Type B pancreatic cell (in vitro differentiated cells): ENCODE measurements around the gene TLE1. TPM values are rescaled to one million over a fixed set of nuclear protein-coding genes. Genes with fewer than 3 reads are reported as not detected.
A peak's percentile ranks its signal among the peaks of the same experiment; 100 is the strongest.

Experiments used
- DNase-seq: peaks from one replicate; pipeline ENCODE4 v3.0.0; 2021; ENCODE audit warnings: mixed read lengths; ENCODE audit not compliant: unreplicated experiment; ENCODE audit errors: extremely low spot score
- H3K27ac Mint-ChIP-seq: 2 replicates; pipeline ENCODE4 v1.8.0; 2021; ENCODE audit warnings: mild to moderate bottlenecking, mixed read lengths
- H3K27me3 Mint-ChIP-seq: 2 replicates; pipeline ENCODE4 v1.8.0; 2021; ENCODE audit warnings: mixed read lengths
- H3K36me3 Mint-ChIP-seq: 2 replicates; pipeline ENCODE4 v1.8.0; 2021; ENCODE audit warnings: mixed read lengths
- H3K4me1 Mint-ChIP-seq: one replicate; pipeline ENCODE4 v1.8.0; 2021; ENCODE audit warnings: mixed read lengths; ENCODE audit not compliant: unreplicated experiment
- H3K4me3 Mint-ChIP-seq: 2 replicates; pipeline ENCODE4 v1.8.0; 2021; ENCODE audit warnings: mild to moderate bottlenecking, mixed read lengths
- H3K9me3 Mint-ChIP-seq: 2 replicates; pipeline ENCODE4 v1.8.0; 2021; ENCODE audit warnings: mixed read lengths
- CTCF ChIP-seq: fragments of 200-600 bp; sonication (generic); conservative IDR thresholded peaks from 2 replicates; pipeline ENCODE4 v1.5.0; 2021; ENCODE audit warnings: antibody characterized with exemption, mild to moderate bottlenecking
- total RNA-seq: library from RNA; stranded (reverse); gene quantifications from 2 replicates; pipeline ENCODE4 v1.2.1, GENCODE V29; 2021; ENCODE audit warnings: low replicate concordance

Gene TLE1
- total RNA-seq, 1 donor from 2014 or later, result 99.6 TPM

GRCh38 chr9:81579381-81579780, 110.0 kb downstream of the TLE1 start:
- Mint-ChIP-seq H3K9me3 (no peaks in the 10 kb centered on the region), H3K4me3 (no peak overlapping the region), H3K27me3 (no peaks in the 10 kb centered on the region), H3K4me1 (peaks cover 7% of the 10 kb centered on the region), H3K27ac (no peak overlapping the region), H3K36me3 (peaks cover 30% of the 10 kb centered on the region)
- DNase-seq, result no peak
- no peak for TF ChIP-seq CTCF

- H3K27me3 Mint-ChIP-seq, result no peaks in the 10 kb centered on the region
- H3K9me3 Mint-ChIP-seq, result no peaks in the 10 kb centered on the region
- no peak overlapping the region for H3K4me3 Mint-ChIP-seq
Observed at GRCh38 chr9:81578606-81579005, 110.7 kb downstream of the TLE1 start.

DNA sequence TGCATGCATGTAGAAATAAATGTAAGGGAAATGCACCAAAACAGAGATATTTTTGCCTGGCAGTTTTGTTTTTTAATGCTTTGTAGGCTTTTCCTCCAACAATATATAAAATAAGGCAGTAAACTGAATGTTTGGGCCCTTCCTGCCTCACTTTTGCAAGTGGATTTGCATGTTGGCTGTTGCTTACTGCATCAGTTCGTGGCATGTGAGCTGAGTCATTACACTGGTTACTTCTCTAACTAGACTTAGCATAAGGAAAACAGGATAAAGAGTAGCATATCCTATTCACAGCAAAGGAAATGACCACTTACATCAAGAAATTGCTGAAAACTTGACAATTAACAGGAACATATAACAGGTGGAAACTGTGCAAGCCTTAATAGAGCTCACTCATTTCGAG, 113.4 kb downstream of the TLE1 start:
- TF ChIP-seq CTCF, result no peak
- Mint-ChIP-seq H3K4me1 (peaks cover 14% of the 10 kb centered on the region), H3K4me3 (no peak overlapping the region), H3K36me3 (peaks cover 11% of the 10 kb centered on the region), H3K9me3 (no peaks in the 10 kb centered on the region), H3K27ac (no peak overlapping the region), H3K27me3 (no peaks in the 10 kb centered on the region)
- no peak for DNase-seq

More at GRCh38 chr9:81578606-81579005, 110.7 kb downstream of the TLE1 start:
- no peak for TF ChIP-seq CTCF
- no peak for DNase-seq
- Mint-ChIP-seq H3K4me1 (peaks cover 12% of the 10 kb centered on the region), H3K27ac (no peak overlapping the region), H3K36me3 (peaks cover 24% of the 10 kb centered on the region)

DNA sequence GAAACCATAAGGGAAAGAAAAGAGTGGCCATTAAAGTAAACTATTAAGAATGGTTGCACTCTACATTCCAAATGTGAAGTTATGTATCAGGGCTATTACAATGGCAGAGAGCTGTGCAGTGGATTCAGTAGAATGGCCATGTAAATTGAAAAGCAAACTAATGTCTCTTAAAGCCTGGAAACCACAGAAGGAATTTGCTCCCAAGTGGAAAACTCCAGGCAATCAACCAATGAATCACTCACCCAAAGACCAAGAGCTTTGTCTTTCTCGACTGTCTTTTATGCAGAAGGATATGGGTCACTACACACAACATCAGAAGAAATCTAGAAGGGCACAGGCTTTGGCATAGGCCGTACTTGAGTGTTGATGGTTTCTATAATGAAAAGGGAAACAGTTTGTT, 114.9 kb downstream of the TLE1 start:
- TF ChIP-seq CTCF, result no peak
- H3K27me3 Mint-ChIP-seq, result no peaks in the 10 kb centered on the region
- H3K4me1 Mint-ChIP-seq, result peaks cover 14% of the 10 kb centered on the region
- H3K4me3 Mint-ChIP-seq, result no peak overlapping the region
- no peak overlapping the region for H3K27ac Mint-ChIP-seq
- DNase-seq, result no peak
- H3K36me3 Mint-ChIP-seq, result peaks cover 9% of the 10 kb centered on the region
- H3K9me3 Mint-ChIP-seq, result no peaks in the 10 kb centered on the region

DNA sequence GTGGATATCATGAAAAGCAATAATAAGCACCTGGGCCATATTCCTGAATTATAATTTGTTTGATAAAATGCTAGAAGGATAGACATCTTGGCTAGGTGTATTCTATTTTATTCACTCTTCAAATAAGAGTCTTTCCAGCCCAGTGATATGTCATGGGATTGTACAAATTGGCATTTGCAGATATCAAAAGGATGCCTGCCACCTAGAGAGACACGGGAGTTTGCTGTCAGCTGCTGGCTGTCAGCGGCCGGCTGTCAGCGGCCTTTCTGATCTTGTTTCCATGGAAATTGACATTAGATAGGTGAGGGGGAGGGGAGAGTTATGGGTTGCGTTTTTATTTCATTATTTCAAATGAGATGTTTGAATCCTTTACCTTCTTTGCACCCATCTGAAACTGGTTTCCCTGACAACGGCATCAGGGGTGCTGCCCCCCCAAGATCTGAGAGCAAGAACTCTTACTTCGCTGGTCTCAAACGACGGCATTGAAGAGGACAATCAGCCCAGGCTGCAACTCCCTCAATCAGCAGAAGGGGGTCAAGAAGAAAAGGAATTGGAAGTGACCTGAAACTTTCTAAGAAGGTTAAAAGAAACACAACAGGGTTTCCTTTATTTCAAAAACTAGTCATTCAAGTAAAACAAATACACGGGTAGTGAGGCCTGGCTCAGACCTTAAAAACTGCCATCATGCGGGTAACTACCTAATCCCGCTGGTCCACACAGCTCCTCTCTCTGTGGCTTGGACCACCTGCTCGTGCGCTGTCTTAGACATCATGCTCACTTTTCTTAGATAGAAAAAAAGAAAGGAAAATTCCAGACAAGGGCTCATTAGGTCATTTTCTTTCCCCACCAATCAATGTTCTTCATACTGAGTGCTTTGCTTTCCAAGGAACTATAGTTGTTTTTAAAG, 115.7 kb downstream of the TLE1 start:
- Mint-ChIP-seq H3K4me1 (peaks cover 14% of the 10 kb centered on the region), H3K27ac (no peak overlapping the region), H3K9me3 (no peaks in the 10 kb centered on the region), H3K27me3 (no peaks in the 10 kb centered on the region), H3K36me3 (peaks cover 9% of the 10 kb centered on the region), H3K4me3 (no peak overlapping the region)
- peak; percentile 57 for TF ChIP-seq CTCF
- DNase-seq, result no peak
